ENCODE results near the gene LOC101059915.

The LOC101059915 gene

DNA sequence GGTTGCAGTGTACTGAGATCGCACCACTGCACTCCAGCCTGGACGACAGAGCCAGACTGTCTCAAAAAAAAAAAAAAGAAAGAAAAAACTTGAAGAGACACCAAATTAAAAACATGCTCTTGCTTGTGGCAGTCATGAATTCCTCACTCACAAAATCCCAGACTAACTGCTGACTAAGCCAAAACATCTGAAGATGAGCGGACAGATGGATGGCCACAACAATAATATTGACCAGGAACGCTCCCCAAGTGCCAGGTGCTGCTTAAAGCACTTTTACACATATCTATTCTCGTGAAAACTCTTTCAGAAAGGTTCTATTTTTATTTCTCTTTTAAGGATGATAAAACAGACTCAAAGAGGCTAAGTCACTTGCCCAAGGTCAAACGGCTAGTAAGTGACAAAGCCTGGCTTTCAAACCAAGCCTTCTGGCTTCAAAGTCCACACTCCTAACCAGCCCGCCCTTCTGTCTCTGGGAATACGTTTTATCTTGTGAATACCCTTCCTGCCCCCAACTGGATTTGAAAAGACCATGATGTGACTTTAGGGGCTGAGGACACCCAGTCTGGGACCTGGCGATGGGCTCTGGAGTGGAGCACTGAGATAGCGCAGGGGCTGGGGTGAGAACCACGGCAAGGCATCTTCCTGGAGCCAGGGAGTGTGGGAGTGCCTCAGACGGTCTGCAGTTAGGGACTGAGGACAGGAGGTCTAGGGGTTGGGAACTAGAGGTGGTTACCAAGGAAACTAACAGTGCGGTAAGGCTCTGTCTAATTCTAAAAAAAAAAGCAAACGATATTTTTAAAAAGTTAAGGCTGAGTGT, 39.5 kb upstream of the LOC101059915 start:
- WGBS (ENCODE audit: low lambda C conversion rate): 35% methylated on average over 11 of the region's 14 CpGs
- Histone ChIP-seq H3K4me1 (ENCODE audit: insufficient read depth, low read length) (peaks cover 69% of the 10 kb centered on the region), H3K4me3 (replicated peaks in 1 of 3; ENCODE audit: insufficient read depth in 1 of 3, low read depth in 2 of 3, low read length in 3 of 3) (no peak overlapping the region), H3K36me3 (replicated peaks in 1 of 2; ENCODE audit: control insufficient read depth in 1 of 2, insufficient read depth in 2 of 2, low read length in 2 of 2) (no peaks in the 10 kb centered on the region), H3K79me2 (ENCODE audit: insufficient read depth, low read length) (no peaks in the 10 kb centered on the region), H2AFZ (ENCODE audit: low read length) (no peak overlapping the region), H3K27ac (ENCODE audit: extremely low read length, insufficient read depth, low read length) (peak overlapping the region; percentile 22), H3K9me3 (ENCODE audit: low read length) (no peaks in the 10 kb centered on the region), H3K9ac (ENCODE audit: insufficient read depth, low read depth, low read length) (no peak overlapping the region), H3K4me2 (ENCODE audit: low read depth, low read length) (peak overlapping the region; percentile 32), H3K27me3 (ENCODE audit: control insufficient read depth in 1 of 2, insufficient read depth in 2 of 2, low read length in 2 of 2) (no peaks in the 10 kb centered on the region), H4K20me1 (ENCODE audit: insufficient read depth, low read length) (no peaks in the 10 kb centered on the region)
- intact Hi-C loops (cut with micrococcal nuclease; ENCODE audit: unreplicated experiment) (no loop called here), in situ Hi-C loops (cut with HindIII; ENCODE audit: extremely low pct_ligation_motif_present, low pct_unique_long_range_greater_than_20kb) (no loop called here)
- ChIA-PET CTCF (ENCODE audit: low intra/inter-chr PET ratio, low total read pairs) (no interaction called here), POLR2A (interaction anchor here (0.7 kb wide), 1 partner anchor 205 kb away, joined by 4 read pairs; no protein-coding TSS in a partner anchor)
- DNase-seq (ENCODE audit: low spot score) (peak; percentile 49), ATAC-seq (peak; percentile 54), FAIRE-seq (peak; percentile 44)
- TF ChIP-seq ZNF337 (CRISPR knock-in tag; IDR thresholded peaks at IDR 0.05; ENCODE audit: borderline replicate concordance, low read depth) (no peak), ZBTB42 (CRISPR knock-in tag; IDR thresholded peaks at IDR 0.05) (no peak), ZNF639 (CRISPR knock-in tag; conservative IDR thresholded peaks at IDR 0.05) (no peak), ZNF720 (CRISPR knock-in tag; IDR thresholded peaks at IDR 0.05) (no peak), HNF4A (CRISPR knock-in tag; IDR thresholded peaks at IDR 0.05) (peak; percentile 51), HNF4G (IDR thresholded peaks at IDR 0.05; ENCODE audit: borderline replicate concordance, low read depth, low read length) (peak; percentile 46; the same call in 1 of the 2 replicates), HNF4G (CRISPR knock-in tag; IDR thresholded peaks at IDR 0.05; ENCODE audit: borderline replicate concordance, low read depth) (no peak), MAFK (conservative IDR thresholded peaks at IDR 0.05 in 1 of 2, IDR thresholded peaks at IDR 0.05 in 1 of 2; ENCODE audit: low read length in 2 of 2) (peak; percentile 91 to 92), THAP11 (CRISPR knock-in tag; IDR thresholded peaks at IDR 0.05) (no peak), ZNF570 (CRISPR knock-in tag; IDR thresholded peaks at IDR 0.05; ENCODE audit: borderline replicate concordance) (no peak), DMAP1 (CRISPR knock-in tag; IDR thresholded peaks at IDR 0.05) (no peak), CBX1 (IDR thresholded peaks at IDR 0.05; ENCODE audit: low read depth) (no peak), JUN (CRISPR knock-in tag; IDR thresholded peaks at IDR 0.05) (no peak), ZNF550 (CRISPR knock-in tag; IDR thresholded peaks at IDR 0.05; ENCODE audit: borderline replicate concordance) (no peak), GATAD2A (CRISPR knock-in tag; IDR thresholded peaks at IDR 0.05) (0 out of 2 replicates have a peak, but pooled peaks have one; percentile 19), ZNF468 (CRISPR knock-in tag; IDR thresholded peaks at IDR 0.05) (no peak), MLX (CRISPR knock-in tag; IDR thresholded peaks at IDR 0.05) (no peak), ESRRA (CRISPR knock-in tag; IDR thresholded peaks at IDR 0.05; ENCODE audit: low read depth) (0 out of 2 replicates have a peak, but pooled peaks have one; percentile 30), MAFF (IDR thresholded peaks at IDR 0.05; ENCODE audit: low read depth, low read length) (peak; percentile 91)
- TF ChIP-seq, protein P1, sequence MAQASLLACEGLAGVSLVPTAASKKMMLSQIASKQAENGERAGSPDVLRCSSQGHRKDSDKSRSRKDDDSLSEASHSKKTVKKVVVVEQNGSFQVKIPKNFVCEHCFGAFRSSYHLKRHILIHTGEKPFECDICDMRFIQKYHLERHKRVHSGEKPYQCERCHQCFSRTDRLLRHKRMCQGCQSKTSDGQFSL (CRISPR knock-in tag; IDR thresholded peaks at IDR 0.05): no peak
- TF ChIP-seq, protein P2, sequence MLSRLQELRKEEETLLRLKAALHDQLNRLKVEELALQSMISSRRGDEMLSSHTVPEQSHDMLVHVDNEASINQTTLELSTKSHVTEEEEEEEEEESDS (CRISPR knock-in tag; IDR thresholded peaks at IDR 0.05; ENCODE audit: borderline replicate concordance): no peak
- TF ChIP-seq, protein P3, sequence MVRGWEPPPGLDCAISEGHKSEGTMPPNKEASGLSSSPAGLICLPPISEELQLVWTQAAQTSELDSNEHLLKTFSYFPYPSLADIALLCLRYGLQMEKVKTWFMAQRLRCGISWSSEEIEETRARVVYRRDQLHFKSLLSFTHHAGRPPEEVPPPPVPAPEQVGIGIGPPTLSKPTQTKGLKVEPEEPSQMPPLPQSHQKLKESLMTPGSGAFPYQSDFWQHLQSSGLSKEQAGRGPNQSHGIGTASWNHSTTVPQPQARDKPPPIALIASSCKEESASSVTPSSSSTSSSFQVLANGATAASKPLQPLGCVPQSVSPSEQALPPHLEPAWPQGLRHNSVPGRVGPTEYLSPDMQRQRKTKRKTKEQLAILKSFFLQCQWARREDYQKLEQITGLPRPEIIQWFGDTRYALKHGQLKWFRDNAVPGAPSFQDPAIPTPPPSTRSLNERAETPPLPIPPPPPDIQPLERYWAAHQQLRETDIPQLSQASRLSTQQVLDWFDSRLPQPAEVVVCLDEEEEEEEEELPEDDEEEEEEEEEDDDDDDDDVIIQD (CRISPR knock-in tag; IDR thresholded peaks at IDR 0.05; ENCODE audit: low read depth): no peak
- BruUV-seq (replicated peaks): no TSS peak
